Uterus (tissue), 2 donors: ENCODE results near the gene UBE2D2.
"Not testable (repeated sequence)": the region's sequence is repeated elsewhere in the genome, so short reads cannot be mapped to it uniquely, and the experiment has no call there.

Experiments
- POLR2A ChIP-seq, 2 donors: fragments of 450-650 bp; IDR thresholded peaks; one replicate each; pipeline ENCODE4 v1.6.1; 2016; ENCODE audit warnings: antibody characterized with exemption in 2 of 2, mild to moderate bottlenecking in 1 of 2, moderate library complexity in 1 of 2
- TF ChIP-seq, protein P1 (sequence below), 4 experiments: fragments of 200-600 bp in 2 of 4; fragments of 450-650 bp in 2 of 4; sonication (generic) in 2 of 4; IDR thresholded peaks; one replicate each; pipeline ENCODE4 v1.5.1; 2016 to 2019; ENCODE audit warnings: antibody characterized with exemption in 4 of 4, mild to moderate bottlenecking in 2 of 4, moderate library complexity in 1 of 4

GRCh38 chr5:139546593-139546992 lies 14.5 kb upstream of the UBE2D2 start:
- TF ChIP-seq POLR2A (IDR thresholded peaks at IDR 0.05) = not testable (repeated sequence)
- TF ChIP-seq, protein P1, sequence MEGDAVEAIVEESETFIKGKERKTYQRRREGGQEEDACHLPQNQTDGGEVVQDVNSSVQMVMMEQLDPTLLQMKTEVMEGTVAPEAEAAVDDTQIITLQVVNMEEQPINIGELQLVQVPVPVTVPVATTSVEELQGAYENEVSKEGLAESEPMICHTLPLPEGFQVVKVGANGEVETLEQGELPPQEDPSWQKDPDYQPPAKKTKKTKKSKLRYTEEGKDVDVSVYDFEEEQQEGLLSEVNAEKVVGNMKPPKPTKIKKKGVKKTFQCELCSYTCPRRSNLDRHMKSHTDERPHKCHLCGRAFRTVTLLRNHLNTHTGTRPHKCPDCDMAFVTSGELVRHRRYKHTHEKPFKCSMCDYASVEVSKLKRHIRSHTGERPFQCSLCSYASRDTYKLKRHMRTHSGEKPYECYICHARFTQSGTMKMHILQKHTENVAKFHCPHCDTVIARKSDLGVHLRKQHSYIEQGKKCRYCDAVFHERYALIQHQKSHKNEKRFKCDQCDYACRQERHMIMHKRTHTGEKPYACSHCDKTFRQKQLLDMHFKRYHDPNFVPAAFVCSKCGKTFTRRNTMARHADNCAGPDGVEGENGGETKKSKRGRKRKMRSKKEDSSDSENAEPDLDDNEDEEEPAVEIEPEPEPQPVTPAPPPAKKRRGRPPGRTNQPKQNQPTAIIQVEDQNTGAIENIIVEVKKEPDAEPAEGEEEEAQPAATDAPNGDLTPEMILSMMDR (IDR thresholded peaks at IDR 0.05) = not testable (repeated sequence)
